ENCODE data around the gene LYSMD1.

DNA sequence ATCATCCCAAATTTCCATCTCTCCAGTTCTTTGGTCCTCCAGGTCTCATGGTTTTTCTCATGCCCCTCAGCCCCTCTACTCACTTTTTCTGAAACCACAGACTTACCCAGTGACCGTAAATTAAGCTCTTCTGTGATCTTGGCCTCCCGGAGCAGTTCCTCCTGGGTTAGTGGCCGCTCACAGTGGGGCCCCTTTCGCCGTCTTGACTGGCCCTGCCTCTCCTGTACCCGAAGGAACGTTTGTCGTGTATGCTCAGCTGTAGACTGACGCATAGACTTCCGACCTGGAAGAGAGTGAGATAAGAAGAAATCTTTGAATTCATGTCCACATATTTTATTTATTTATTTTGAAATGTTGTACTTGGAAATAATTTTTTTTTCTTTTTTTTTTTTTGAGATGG is 18.5 kb upstream of the LYSMD1 start:
- TF ChIP-seq, protein P1, sequence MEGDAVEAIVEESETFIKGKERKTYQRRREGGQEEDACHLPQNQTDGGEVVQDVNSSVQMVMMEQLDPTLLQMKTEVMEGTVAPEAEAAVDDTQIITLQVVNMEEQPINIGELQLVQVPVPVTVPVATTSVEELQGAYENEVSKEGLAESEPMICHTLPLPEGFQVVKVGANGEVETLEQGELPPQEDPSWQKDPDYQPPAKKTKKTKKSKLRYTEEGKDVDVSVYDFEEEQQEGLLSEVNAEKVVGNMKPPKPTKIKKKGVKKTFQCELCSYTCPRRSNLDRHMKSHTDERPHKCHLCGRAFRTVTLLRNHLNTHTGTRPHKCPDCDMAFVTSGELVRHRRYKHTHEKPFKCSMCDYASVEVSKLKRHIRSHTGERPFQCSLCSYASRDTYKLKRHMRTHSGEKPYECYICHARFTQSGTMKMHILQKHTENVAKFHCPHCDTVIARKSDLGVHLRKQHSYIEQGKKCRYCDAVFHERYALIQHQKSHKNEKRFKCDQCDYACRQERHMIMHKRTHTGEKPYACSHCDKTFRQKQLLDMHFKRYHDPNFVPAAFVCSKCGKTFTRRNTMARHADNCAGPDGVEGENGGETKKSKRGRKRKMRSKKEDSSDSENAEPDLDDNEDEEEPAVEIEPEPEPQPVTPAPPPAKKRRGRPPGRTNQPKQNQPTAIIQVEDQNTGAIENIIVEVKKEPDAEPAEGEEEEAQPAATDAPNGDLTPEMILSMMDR (IDR thresholded peaks at IDR 0.05; ENCODE audit: extremely low read depth in 1 of 2, insufficient read depth in 1 of 2, low read depth in 1 of 2, low read length in 2 of 2): no peak
- TF ChIP-seq POLR2AphosphoS5 (IDR thresholded peaks at IDR 0.05; ENCODE audit: insufficient read depth, low read depth, low read length) (no peak), MYC (IDR thresholded peaks at IDR 0.05; ENCODE audit: low read depth, low read length) (no peak), FOS (IDR thresholded peaks at IDR 0.05; ENCODE audit: borderline replicate concordance, insufficient read depth, low read length) (no peak)
